Activated T-helper 1 cell treated with anti-CD3 and anti-CD28 coated beads, Interleukin-12 subunit alpha, Interleukin-12 subunit beta, Interleukin-2, Interleukin-4 antibody, amounts not matched to agents 30 ng/mL and 10 ng/mL and 1 ng/mL, durations not matched to agents 14 hours and 24 hours and 36 hours (primary cell): ENCODE measurements around the gene SCN8A. TPM values are rescaled to one million over a fixed set of nuclear protein-coding genes. Genes with fewer than 3 reads are reported as not detected.
"Not testable (repeated sequence)": the region's sequence is repeated elsewhere in the genome, so short reads cannot be mapped to it uniquely, and the experiment has no call there.

Experiments used
- DNase-seq: peaks from one replicate; pipeline ENCODE4 v3.0.0; 2021; ENCODE audit warnings: low spot score
- H3K27ac Mint-ChIP-seq: one replicate; pipeline ENCODE4 v1.8.0; 2021; ENCODE audit warnings: mild to moderate bottlenecking, mixed read lengths
- H3K27me3 Mint-ChIP-seq: one replicate; pipeline ENCODE4 v1.8.0; 2022; ENCODE audit warnings: mild to moderate bottlenecking, moderate library complexity, mixed read lengths; ENCODE audit not compliant: insufficient read depth
- H3K36me3 Mint-ChIP-seq: one replicate; pipeline ENCODE4 v1.8.0; 2021; ENCODE audit warnings: low read depth, mixed read lengths
- H3K4me1 Mint-ChIP-seq: one replicate; pipeline ENCODE4 v1.8.0; 2021; ENCODE audit warnings: low read depth, mixed read lengths
- H3K4me3 Mint-ChIP-seq: one replicate; pipeline ENCODE4 v1.8.0; 2021; ENCODE audit warnings: mild to moderate bottlenecking, moderate library complexity, mixed read lengths
- H3K9me3 Mint-ChIP-seq: one replicate; pipeline ENCODE4 v1.8.0; 2021; ENCODE audit warnings: mixed read lengths
- intact Hi-C: fragments of 100-400 bp; cut with micrococcal nuclease; formaldehyde crosslinking; loops from one replicate; pipeline ENCODE4 v1.15.1; 2024
- total RNA-seq: library from RNA; stranded (reverse); gene quantifications from 2 replicates; pipeline ENCODE4 v1.2.3, GENCODE V29; 2022

SCN8A gene
- total RNA-seq: 0.15 and 0.26 TPM in 2 replicates

- DNase-seq: peak; percentile 11
- no peaks in the 10 kb centered on the region for H3K36me3 Mint-ChIP-seq
- H3K27me3 Mint-ChIP-seq: peaks cover 64% of the 10 kb centered on the region
- peaks cover 10% of the 10 kb centered on the region for H3K4me1 Mint-ChIP-seq
- intact Hi-C loops: loop anchor here (1.0 to 5.0 kb wide), 3 partner anchors 169 to 381 kb away; partner anchors contain the start of gene SLC4A8
- peak within 1 kb of the TSS; percentile 77 for H3K27ac Mint-ChIP-seq
- H3K4me3 Mint-ChIP-seq: peak within 1 kb of the TSS; percentile 88
- peaks cover 4% of the 10 kb centered on the region for H3K9me3 Mint-ChIP-seq
Measured at GRCh38 chr12:51591016-51591901, at the start of gene SCN8A. Gene SCN8A, plus strand, starts transcription at chr12:51591233. Its CDS starts 71,585 bp downstream, at chr12:51662818.

GRCh38 chr12:51546097-51546496, 44.9 kb upstream of the SCN8A start:
- Mint-ChIP-seq H3K9me3 (no peaks in the 10 kb centered on the region), H3K27me3 (peaks cover 13% of the 10 kb centered on the region), H3K4me1 (no peaks in the 10 kb centered on the region), H3K27ac (no peak overlapping the region), H3K4me3 (no peak overlapping the region), H3K36me3 (no peaks in the 10 kb centered on the region)
- intact Hi-C loops: no loop called here
- DNase-seq: no peak

- Mint-ChIP-seq H3K27ac (no peak overlapping the region), H3K9me3 (no peaks in the 10 kb centered on the region), H3K36me3 (no peaks in the 10 kb centered on the region), H3K4me1 (no peaks in the 10 kb centered on the region), H3K27me3 (peaks cover 21% of the 10 kb centered on the region), H3K4me3 (no peak overlapping the region)
- intact Hi-C loops: no loop called here
- no peak for DNase-seq
Measured at GRCh38 chr12:51547606-51548005, 43.4 kb upstream of the SCN8A start.

DNA sequence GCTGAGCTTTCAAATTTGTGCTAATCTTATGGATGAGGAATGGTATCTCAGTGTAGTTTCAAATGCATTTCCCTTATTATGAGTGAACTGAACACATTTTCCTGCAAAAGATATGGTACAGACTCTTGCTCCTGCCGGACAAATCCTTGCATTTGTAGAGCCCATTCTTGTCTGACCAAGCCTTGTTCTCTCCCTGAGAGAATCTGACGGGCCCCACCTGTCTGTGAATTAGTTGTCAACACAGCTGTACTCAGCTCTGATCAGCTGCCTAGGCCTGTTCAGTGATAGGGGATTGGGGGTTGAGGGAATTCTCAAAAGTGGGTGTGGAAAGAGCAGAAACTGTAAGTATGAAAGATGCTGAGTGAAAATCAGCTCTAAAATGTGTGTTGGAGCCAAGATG, 42.8 kb upstream of the SCN8A start:
- no peak overlapping the region for H3K27ac Mint-ChIP-seq
- DNase-seq: no peak
- H3K9me3 Mint-ChIP-seq: no peaks in the 10 kb centered on the region
- no peaks in the 10 kb centered on the region for H3K36me3 Mint-ChIP-seq
- intact Hi-C loops: no loop called here
- H3K27me3 Mint-ChIP-seq: peaks cover 25% of the 10 kb centered on the region
- H3K4me1 Mint-ChIP-seq: no peaks in the 10 kb centered on the region
- H3K4me3 Mint-ChIP-seq: no peak overlapping the region

- intact Hi-C loops: no loop called here
- H3K9me3 Mint-ChIP-seq: no peaks in the 10 kb centered on the region
- H3K27me3 Mint-ChIP-seq: peaks cover 25% of the 10 kb centered on the region
Measured at GRCh38 chr12:51549637-51550036, 41.4 kb upstream of the SCN8A start.

GRCh38 chr12:51568271-51569032, 22.6 kb upstream of the SCN8A start:
- DNase-seq, H3K36me3 Mint-ChIP-seq, H3K4me1 Mint-ChIP-seq, H3K27me3 Mint-ChIP-seq, H3K4me3 Mint-ChIP-seq, intact Hi-C loops, H3K27ac Mint-ChIP-seq, H3K9me3 Mint-ChIP-seq: not testable (repeated sequence)

More at GRCh38 chr12:51549637-51550036, 41.4 kb upstream of the SCN8A start:
- no peaks in the 10 kb centered on the region for H3K4me1 Mint-ChIP-seq
- H3K4me3 Mint-ChIP-seq: no peak overlapping the region
- no peak for DNase-seq
- H3K27ac Mint-ChIP-seq: no peak overlapping the region
- no peaks in the 10 kb centered on the region for H3K36me3 Mint-ChIP-seq

DNA sequence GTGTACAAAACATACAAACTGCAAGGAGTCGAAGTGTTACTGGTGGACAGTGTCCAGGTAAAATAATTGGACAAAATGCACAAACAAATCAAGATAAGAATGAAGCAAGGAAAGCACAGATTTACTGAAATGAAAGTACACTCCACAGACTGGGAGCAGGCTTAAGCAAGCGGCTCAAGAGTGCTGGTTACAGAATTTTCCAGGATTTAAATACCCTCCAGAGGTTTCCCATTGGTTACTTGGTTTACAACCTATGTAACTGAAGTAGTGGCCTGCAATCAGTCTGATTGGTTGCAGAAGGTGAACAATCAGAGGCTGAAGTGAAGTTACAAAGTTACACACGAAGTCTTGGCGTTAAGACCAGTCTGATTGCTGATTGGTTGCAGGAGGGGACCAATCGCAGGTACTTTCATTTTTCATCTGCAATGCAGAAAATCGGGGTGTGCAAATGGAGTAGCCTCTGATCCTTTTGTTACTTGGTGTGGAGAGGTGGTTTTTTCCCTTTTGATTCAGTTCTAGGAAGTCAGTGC, 11.6 kb upstream of the SCN8A start:
- H3K36me3 Mint-ChIP-seq: no peaks in the 10 kb centered on the region
- H3K27ac Mint-ChIP-seq: no peak overlapping the region
- H3K4me3 Mint-ChIP-seq: no peak overlapping the region
- DNase-seq: no peak
- H3K27me3 Mint-ChIP-seq: peaks cover 30% of the 10 kb centered on the region
- intact Hi-C loops: no loop called here
- H3K4me1 Mint-ChIP-seq: no peaks in the 10 kb centered on the region
- H3K9me3 Mint-ChIP-seq: peaks cover 3% of the 10 kb centered on the region

- Mint-ChIP-seq H3K27me3 (peaks cover 66% of the 10 kb centered on the region), H3K4me1 (peaks cover 10% of the 10 kb centered on the region), H3K4me3 (peak overlapping the region; percentile 25), H3K9me3 (peaks cover 4% of the 10 kb centered on the region), H3K36me3 (no peaks in the 10 kb centered on the region), H3K27ac (no peak overlapping the region)
- DNase-seq: no peak
- intact Hi-C loops: no loop called here
Measured at GRCh38 chr12:51589060-51589459, 2.0 kb upstream of the SCN8A start.

DNA sequence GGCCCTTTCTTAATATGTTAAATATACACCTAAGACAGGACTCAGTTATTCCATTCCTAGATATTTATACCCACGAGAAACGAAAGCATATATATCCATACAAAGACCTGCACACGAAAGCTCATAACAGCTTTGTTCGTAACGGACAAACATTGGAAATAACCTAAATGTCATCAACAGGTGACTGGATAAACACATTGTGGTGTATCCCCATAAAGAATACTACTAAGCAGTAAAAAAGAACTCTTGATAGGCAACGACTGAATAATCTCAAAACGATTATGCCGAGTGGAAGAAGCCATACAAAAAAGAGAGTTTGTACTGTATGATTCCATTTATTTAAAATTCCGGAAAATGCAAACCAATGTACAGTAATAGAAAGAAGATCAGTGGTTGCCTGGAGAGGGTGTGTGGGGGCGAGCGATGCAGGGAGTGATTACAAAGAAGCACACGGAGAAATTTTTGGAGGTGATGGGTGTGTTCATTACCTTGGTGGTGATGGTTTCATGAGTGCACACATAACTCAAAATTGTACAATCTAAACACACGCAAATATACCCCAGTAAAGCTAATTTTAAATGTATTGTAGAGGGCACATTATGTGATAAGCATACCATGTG, 1.4 kb upstream of the SCN8A start:
- Mint-ChIP-seq H3K27ac (peak overlapping the region; percentile 77), H3K27me3 (peaks cover 63% of the 10 kb centered on the region), H3K9me3 (peaks cover 4% of the 10 kb centered on the region), H3K4me3 (peak overlapping the region; percentile 88), H3K36me3 (no peaks in the 10 kb centered on the region), H3K4me1 (peaks cover 10% of the 10 kb centered on the region)
- intact Hi-C loops: loop anchor here (1.0 to 5.0 kb wide), 3 partner anchors 57 to 383 kb away; partner anchors contain the start of gene SLC4A8
- DNase-seq: no peak

GRCh38 chr12:51590347-51591015, 552 bp upstream of the SCN8A start:
- peak; percentile 72 for DNase-seq
- H3K27ac Mint-ChIP-seq: peak overlapping the region; percentile 77
- peaks cover 4% of the 10 kb centered on the region for H3K9me3 Mint-ChIP-seq
- intact Hi-C loops: loop anchor here (1.0 to 5.0 kb wide), 4 partner anchors 58 to 382 kb away; partner anchors contain the start of gene SLC4A8
- no peaks in the 10 kb centered on the region for H3K36me3 Mint-ChIP-seq
- peak overlapping the region; percentile 88 for H3K4me3 Mint-ChIP-seq
- H3K27me3 Mint-ChIP-seq: peaks cover 61% of the 10 kb centered on the region
- peaks cover 10% of the 10 kb centered on the region for H3K4me1 Mint-ChIP-seq

GRCh38 chr12:51592034-51592705, 1.1 kb downstream of the SCN8A start:
- Mint-ChIP-seq H3K4me3 (peak overlapping the region; percentile 78), H3K36me3 (no peaks in the 10 kb centered on the region), H3K27ac (no peak overlapping the region), H3K4me1 (peaks cover 10% of the 10 kb centered on the region), H3K9me3 (peaks cover 4% of the 10 kb centered on the region), H3K27me3 (peaks cover 66% of the 10 kb centered on the region)
- intact Hi-C loops: loop anchor here (5.0 kb wide), 2 partner anchors 170 to 380 kb away; partner anchors contain the start of gene SLC4A8
- no peak for DNase-seq
